ELF-1 (cell line): ENCODE measurements around the gene AFMID.
"Not testable (repeated sequence)": the region's sequence is repeated elsewhere in the genome, so short reads cannot be mapped to it uniquely, and the experiment has no call there.

Source experiments
- DNase-seq: peaks from one replicate; pipeline ENCODE4 v3.0.0-alpha.2; 2016; ENCODE audit warnings: low read depth, low spot score

Gene AFMID

DNA sequence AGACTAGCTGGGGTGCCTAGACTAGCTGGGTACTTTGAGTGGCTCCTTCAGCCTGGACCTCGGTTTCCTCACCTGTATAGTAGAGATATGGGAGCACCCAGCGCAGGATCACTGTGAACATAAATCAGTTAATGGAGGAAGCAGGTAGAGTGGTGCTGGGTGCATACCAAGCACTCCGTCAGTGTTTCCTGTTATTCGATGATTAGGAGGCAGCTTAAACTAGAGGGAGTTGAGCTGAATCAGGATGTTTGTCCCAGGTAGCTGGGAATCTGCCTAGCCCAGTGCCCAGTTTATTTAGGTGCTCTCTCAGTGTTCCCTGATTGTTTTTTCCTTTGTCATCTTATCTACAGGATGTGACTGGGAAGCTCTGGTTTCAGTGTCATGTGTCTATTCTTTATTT is 35.9 kb downstream of the AFMID start:
- DNase-seq, result no peak

DNA sequence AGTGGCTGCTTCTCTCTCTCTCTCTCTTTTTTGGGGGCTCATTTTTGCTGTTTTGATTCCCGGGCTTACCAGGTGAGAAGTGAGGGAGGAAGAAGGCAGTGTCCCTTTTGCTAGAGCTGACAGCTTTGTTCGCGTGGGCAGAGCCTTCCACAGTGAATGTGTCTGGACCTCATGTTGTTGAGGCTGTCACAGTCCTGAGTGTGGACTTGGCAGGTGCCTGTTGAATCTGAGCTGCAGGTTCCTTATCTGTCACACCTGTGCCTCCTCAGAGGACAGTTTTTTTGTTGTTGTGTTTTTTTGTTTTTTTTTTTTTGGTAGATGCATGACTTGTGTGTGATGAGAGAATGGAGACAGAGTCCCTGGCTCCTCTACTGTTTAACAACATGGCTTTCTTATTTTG is 36.6 kb downstream of the AFMID start:
- DNase-seq, result no peak

DNA sequence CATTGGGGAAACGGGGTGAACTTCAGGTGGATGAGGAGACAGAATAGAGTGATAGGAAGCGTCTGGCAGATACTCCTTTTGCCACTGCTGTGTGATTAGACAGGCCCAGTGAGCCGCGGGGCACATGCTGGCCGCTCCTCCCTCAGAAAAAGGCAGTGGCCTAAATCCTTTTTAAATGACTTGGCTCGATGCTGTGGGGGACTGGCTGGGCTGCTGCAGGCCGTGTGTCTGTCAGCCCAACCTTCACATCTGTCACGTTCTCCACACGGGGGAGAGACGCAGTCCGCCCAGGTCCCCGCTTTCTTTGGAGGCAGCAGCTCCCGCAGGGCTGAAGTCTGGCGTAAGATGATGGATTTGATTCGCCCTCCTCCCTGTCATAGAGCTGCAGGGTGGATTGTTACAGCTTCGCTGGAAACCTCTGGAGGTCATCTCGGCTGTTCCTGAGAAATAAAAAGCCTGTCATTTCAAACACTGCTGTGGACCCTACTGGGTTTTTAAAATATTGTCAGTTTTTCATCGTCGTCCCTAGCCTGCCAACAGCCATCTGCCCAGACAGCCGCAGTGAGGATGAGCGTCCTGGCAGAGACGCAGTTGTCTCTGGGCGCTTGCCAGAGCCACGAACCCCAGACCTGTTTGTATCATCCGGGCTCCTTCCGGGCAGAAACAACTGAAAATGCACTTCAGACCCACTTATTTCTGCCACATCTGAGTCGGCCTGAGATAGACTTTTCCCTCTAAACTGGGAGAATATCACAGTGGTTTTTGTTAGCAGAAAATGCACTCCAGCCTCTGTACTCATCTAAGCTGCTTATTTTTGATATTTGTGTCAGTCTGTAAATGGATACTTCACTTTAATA is 37.3 kb downstream of the AFMID start:
- DNase-seq, result peak; percentile 54

DNA sequence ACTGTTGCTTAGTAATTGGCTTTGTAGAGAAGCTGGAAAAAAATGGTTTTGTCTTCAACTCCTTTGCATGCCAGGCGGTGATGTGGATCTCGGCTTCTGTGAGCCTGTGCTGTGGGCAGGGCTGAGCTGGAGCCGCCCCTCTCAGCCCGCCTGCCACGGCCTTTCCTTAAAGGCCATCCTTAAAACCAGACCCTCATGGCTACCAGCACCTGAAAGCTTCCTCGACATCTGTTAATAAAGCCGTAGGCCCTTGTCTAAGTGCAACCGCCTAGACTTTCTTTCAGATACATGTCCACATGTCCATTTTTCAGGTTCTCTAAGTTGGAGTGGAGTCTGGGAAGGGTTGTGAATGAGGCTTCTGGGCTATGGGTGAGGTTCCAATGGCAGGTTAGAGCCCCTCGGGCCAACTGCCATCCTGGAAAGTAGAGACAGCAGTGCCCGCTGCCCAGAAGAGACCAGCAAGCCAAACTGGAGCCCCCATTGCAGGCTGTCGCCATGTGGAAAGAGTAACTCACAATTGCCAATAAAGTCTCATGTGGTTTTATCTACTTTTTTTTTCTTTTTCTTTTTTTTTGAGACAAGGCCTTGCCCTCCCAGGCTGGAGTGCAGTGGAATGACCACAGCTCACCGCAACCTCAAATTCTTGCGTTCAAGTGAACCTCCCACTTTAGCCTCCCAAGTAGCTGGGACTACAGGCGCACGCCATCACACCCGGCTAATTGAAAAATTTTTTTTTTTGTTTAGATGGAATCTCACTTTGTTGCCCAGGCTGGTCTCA is 38.1 kb downstream of the AFMID start:
- DNase-seq, result no peak

DNA sequence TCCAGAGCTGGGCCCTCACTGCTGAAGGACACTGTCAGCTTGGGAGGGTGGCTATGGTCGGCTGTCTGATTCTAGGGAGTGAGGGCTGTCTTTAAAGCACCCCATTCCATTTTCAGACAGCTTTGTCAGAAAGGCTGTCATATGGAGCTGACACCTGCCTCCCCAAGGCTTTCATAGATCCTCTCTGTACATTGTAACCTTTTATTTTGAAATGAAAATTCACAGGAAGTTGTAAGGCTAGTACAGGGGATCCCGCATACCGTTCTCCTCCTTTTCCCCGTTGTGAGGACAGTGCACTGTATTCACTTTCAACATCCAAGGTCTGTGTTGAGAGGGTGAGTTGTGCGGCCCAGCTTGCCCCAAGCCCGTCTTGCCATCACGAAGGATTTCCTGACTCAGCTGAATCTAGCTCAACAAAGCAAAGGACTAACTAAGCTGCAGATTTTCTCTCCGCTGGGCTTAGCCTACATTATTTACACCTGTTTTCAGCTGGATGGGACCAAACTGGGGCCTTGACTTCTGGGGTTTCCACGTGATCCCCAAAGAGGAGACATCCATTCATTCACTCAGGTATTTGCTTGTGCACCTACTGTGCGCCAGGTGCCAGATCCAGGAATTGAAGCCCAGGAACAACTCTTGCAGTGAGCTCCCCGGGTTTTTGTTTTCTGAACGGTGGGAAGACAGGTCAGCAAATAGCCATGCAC is 39.0 kb downstream of the AFMID start:
- no peak for DNase-seq

DNA sequence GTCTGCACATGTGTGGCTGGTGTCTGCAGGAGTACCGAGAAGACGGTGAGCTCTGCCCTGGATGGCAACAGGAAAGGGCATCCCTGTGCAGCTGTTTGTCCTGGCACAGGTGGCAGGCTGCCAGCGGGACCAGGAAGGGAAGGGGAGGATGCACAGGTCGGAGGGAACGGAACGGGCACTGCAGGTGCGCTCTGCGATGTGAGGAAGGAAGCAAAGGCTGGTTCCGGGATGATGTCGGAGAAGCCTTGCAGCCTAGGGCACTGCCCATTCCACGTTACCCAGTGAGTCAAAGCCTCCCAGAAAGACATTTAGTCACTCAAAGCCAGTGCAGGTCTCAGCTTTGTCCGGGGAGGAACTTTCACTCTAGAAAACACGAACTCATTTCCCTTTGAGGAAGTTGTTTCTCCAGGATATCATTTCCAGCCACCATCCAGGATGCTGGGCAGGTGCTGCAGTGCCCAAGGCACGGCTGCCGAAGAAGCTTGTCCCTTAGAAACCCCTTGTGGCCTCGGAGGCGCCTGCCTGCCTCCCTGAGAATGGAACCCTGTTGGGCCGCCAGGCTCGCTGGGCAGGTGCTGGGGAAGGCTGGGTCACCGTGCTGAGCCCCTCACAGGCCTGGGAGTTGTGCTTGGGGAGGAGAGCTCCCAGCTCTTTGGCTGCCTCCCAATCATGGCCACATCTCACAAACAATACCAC is 39.7 kb downstream of the AFMID start:
- DNase-seq, result no peak

DNA sequence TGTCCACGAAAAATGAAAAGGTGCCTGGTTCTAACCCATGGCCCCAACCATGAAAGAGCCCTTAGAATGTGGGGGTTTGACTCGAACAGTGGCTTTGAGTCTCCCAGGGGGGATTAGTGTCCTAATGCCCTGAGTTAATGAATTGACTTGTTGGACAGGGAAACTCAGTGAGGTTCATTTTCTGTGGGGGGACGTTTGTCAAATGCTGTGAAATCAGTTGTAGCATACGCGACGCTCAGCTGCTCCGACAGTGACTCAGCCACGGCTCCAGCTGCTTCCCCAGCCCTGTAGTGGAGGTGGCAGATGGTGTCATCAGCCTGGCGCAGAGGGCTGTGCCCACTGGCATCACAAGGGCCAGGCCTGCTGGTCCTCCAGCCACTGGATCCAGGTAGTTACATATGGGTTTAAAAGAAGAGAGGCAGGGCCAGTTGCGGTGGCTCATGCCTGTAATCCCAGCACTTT is 40.3 kb downstream of the AFMID start:
- DNase-seq, result no peak

DNA sequence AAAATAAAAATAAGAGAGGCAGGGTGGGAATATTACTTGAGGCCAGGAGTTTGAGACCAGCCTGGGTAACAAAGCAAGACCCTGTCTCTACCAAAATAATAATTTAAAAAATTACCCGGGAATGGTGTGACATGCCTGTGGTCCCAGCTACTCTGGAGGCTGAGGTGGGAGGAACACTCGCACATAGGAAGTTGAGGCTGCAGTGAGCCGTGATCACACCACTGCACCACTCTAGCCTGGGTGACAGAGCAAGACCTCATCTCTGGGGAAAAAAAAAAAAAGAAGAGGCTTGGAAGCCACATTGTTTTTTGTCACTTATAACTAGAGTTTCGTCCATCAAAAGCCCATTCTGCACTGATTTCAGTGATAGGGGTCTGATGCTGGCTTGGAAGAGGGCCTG is 41.0 kb downstream of the AFMID start:
- DNase-seq, result no peak

DNA sequence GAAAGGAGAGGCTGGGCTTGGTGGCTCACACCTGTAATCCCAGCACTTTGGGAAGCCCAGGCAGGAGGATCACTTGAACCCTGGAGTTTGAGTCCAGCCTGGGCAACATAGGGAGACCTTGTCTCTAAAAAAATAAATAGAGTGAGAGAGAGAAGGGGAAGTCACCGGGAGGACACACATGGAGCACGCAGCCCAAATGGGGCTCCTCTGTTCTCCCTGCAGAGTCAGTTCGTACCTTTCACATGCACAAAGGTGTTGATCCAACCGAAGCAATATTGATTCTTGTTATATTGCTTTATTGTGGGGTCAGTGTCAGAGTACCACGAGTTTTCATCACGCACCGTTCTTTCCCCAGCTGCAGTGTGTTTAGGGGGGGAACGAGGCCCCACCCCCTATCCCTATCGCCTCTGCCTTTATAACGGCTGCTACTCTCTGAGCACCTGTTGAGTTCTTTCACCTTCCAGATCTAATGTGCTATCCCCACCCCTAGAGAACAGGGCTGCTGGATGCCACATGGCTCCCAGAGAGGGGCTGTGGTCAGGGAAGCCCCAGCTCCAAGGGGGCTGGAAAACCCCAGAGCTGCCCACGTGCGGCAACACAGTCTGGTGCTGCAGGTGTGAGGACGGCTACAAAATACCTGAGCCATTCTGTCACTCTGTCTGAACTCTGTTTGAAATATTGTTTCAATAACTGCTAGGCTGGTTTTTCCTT is 43.2 kb downstream of the AFMID start:
- DNase-seq, result no peak

DNA sequence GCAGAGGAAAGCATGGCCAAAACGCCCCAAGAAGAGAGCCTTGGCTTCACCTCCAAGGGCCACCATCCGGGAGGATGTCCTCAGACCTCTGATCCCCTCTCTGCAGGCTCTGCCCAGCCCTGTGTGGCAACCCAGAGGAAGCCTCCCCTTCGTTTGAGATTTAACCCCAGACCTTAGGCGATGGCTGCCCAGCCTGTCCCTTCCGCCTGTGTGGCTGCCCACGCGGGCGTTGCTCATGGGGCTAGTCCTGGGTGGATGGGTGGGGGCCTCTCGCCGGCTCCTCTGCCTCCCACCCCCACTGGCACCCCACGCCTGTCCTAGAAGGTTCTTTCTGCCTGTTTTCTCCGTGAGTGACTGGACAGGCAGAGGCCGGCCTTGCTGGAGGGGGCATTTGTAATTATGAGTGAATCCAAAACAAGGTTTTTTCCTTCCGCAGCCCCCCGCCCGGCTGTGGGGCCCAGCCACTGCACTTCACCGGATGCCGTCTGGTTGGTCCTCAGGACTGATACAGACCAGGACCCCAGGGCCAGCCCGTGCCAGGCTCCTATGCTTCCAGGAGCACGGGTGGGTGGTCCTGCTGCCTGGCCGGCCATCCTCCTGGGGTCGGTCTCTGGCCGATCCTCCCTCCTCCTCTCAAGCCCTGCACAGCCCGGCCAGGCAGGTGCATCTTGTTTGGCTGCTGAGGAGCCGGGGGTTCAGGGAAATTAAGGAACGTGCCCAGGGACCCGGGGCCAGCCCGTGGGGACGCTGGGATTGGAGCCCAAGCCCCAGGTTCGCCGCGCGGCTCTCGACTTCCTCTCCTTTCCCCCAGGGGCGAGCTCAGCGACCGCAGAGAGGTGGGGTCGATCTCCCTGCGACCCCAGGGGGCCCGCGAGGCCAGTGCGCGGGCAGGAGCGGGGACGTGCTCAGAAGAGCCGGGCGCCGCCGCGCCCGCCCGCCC is 44.1 kb downstream of the AFMID start, which contains the start of gene TMEM235:
Gene TMEM235 (plus strand): TSS at position 636 of the 940 bp plus-strand sequence. CDS start 393 bp downstream, outside the sequence.
- no peak for DNase-seq

DNA sequence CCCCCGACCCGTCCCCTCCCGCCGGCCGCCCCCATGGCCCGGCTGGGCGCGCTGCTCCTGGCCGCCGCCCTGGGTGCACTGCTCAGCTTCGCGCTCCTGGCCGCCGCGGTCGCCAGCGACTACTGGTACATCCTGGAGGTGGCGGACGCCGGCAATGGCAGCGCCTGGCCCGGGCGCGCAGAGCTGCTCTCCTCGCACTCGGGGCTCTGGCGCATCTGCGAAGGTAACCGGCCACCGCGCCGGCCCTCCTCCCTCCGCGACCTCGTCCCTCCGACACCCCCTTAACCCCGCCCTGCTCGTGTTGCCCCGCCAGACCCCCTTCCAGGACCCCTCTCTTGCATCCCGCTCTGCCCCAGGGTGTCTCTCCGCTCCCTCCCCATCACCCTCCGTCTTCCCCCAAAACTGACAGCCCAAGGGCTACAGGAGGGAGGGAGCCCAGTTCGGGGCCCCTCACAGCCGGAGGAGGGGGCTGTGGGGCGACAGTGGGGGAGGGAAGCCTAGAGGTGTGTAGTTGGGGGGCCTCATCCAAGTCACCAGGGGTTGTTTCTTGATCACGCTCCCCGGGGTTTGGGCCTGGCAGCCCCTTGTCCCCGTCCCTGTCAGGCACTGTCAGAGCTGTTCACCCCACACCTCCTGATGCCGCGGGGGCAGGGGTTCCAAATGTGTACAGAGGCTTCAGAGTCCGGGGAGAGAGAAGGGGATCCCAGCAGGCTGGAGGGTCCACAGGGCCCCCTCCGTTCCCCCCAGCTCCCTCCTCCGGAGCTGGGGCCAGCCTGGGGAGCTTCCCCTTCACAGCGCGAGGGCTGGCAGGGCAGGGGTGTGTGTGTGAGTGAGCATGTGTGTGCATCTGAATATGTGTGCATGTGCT is 45.1 kb downstream of the AFMID start:
- DNase-seq, result no peak

DNA sequence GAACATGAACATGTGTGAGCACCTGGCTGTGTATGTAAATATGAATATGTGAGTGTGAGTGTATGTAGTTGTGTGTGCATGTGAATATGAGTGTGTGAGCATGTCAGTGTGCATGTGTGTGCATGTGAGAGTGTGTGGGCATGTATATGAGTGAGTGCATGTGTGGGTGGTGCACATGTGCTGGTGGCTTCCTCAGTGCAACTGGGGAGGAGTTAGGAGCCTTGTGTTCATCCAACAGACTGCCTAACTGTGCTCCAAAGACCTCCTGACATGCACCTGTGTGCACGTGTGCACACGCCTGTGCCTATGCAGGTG is 45.7 kb downstream of the AFMID start:
- no peak for DNase-seq

DNA sequence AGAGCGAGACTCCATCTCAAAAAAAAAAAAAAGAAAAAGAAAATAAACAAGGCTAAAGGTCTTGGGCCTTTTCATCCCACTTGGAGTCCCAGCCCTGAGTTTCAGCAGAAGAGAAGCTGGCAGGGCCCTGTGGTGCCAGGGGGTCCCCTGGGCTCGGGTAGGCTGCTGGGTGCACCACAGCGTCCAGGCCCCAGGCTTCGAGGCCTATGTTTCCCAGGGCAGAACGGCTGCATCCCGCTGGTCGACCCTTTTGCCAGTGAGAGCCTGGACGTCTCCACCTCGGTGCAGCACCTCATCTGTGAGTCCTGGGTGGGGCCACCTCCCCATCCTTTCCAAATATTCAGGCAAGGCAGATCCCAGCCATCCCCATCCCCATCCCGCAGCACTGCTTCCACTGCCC is 46.5 kb downstream of the AFMID start:
- DNase-seq, result no peak

DNA sequence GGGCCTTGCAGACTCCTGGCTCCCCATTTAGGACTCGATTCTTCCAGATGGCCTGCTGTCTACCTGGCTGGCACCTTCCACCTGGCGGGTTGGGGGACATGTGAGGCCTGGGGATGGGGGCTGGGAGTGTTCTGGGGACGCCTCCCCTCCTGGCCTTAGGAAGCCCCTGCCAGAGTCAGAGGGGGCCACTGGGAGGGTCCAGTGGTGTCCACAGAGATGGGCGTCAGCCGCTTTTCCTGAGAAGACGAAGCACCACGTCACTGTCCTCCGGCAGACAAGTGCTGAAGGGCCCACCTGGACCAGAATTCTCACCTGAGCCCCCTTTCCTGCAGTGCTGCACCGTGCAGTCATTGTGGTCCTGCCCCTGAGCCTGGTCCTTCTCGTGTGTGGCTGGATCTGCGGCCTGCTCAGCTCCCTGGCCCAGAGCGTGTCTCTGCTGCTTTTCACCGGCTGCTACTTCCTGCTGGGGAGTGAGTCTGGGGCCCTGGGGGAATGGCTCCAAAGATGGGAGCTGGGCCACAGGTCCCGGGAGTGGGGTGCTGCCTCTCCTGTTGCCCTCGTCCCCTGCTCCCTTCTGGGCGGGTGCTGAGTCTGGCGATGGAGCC is 47.2 kb downstream of the AFMID start:
- no peak for DNase-seq

DNA sequence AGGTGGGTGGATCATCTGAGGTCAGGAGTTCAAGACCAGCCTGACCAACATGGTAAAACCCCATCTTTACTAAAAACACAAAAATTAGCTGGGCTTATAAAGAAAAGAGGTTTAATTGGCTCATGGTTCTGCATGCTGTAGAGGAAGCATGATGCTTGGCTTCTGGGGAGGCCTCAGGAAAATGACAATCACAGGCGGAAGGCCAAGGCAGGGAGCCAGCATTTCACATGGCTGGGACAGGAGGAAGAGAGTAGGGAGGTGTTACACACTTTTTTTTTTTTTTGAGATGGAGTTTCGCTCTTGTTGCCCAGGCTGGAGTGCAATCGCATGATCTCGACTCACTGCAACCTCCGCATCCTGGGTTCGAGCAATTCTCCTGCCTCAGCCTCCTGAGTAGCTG is 47.9 kb downstream of the AFMID start:
- DNase-seq, result not testable (repeated sequence)

DNA sequence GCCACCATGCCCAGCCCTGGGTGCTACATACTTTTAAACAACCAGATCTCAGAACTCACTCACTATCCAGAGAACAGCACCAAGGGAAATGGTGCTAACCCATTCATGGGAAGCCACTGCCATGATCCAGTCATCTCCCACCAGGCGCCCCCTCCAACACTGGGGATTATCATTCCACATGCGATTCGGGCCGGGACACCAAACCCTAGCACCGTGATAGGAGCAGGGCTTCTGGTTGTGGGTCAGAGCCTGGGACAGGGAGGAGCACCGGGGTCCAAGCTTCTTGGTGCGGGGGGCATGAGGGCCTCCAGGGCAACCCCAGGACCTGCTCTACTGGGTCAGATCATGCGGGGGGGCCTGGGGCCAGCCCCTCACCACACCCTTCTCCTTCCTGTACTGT is 48.7 kb downstream of the AFMID start:
- no peak for DNase-seq

DNA sequence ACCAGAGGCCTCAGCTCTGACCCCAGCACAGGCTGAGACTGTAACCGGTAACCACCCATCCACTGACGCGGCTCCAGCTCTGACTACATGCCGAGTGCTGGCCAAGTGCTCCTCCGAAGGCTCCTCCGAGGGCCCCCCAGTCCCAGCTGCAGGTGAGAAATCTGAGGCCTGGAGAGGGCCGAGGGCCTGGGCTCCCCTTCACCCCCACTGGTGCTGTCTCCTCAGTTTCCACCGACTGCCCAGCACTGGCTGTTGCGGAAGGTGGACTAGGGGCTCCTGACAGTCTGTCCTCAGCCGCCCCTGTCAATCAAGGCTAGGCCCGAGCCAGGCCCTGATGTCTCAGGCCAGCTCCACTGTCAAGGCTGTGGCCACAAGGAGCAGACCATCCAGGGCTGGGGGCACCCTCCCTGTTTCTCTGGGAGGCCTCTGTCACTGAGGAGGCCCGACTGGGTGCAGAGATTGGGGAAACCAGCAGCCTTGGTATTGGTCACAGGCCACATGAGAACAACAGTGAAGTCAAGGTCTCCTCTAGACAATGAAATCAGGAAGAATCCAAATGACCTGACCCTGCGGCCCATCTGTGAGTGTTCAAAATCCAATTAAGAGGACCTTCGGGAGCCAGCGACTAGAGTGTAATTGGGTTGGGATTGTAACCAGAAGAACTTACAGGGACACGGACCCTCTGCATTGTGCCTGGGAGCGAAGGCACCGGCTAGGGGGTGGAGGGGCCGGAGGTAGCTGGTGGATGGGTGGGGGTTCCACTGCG is 49.4 kb downstream of the AFMID start:
- DNase-seq, result no peak
